B cell (primary cell): ENCODE measurements around the gene IL19. TPM values are rescaled to one million over a fixed set of nuclear protein-coding genes. Genes with fewer than 3 reads are reported as not detected.

ENCODE experiments used
- ATAC-seq: fragments of 200-7000 bp; cut with Tn5 transposase; one replicate; pipeline ENCODE4 v1.10.0; 2021; ENCODE audit warnings: low read depth, mild to moderate bottlenecking, moderate number of reproducible peaks, moderate library complexity
- CTCF ChIA-PET: fragments of 350-600 bp; sonication (Branson Sonifier 250); formaldehyde crosslinking; loops from one replicate; lab custom pipeline; 2021; ENCODE audit warnings: antibody characterized with exemption, inconsistent platforms; lab: Charles Lee
- POLR2A ChIA-PET: fragments of 350-600 bp; sonication (Branson Sonifier 250); formaldehyde crosslinking; loops from one replicate; lab custom pipeline; 2021; ENCODE audit warnings: antibody characterized with exemption; lab: Charles Lee
- DNase-seq: peaks from one replicate; pipeline ENCODE4 v3.0.0; 2013
- H2AFZ ChIP-seq: 2 replicates; pipeline ENCODE4 v1.6.1; 2012; ENCODE audit warnings: mild to moderate bottlenecking, low read depth, low read length; ENCODE audit not compliant: insufficient read depth, poor library complexity, severe bottlenecking
- H3K27ac ChIP-seq, 2 donors: 1 replicate in 1 of 2; 2 replicates in 1 of 2; pipeline ENCODE4 v1.5.1; 2012 to 2013; ENCODE audit warnings: low read length in 2 of 2, mild to moderate bottlenecking in 2 of 2, moderate library complexity in 1 of 2
- H3K27me3 ChIP-seq, 4 experiments: fragments of 200-600 bp in 1 of 4; sonication (generic) in 1 of 4; replicated peaks in 1 of 4; 1 replicate in 2 of 4; 2 replicates in 2 of 4; pipeline versions ENCODE4 v1.6.1 to v1.7.0; 2013 to 2016; ENCODE audit warnings: low read length in 3 of 4, mild to moderate bottlenecking in 2 of 4, mixed read lengths in 1 of 4, moderate library complexity in 1 of 4; ENCODE audit not compliant: insufficient read depth in 4 of 4, control insufficient read depth in 3 of 4; ENCODE audit errors: control extremely low read depth in 1 of 4
- H3K36me3 ChIP-seq, 2 experiments: replicated peaks in 1 of 2; 1 replicate in 1 of 2; 2 replicates in 1 of 2; pipeline versions ENCODE4 v1.6.1 to v1.7.1; 2013; ENCODE audit warnings: low read length in 1 of 2; ENCODE audit not compliant: insufficient read depth in 2 of 2, control insufficient read depth in 1 of 2; ENCODE audit errors: control extremely low read depth in 1 of 2, extremely low read depth in 1 of 2
- H3K4me1 ChIP-seq, 2 donors: fragments of 200-600 bp in 1 of 2; sonication (generic) in 1 of 2; 1 replicate in 1 of 2; 2 replicates in 1 of 2; pipeline versions ENCODE4 v1.5.1 to v1.6.1; 2013 to 2017; ENCODE audit warnings: low read length in 2 of 2; ENCODE audit not compliant: control insufficient read depth in 2 of 2, insufficient read depth in 2 of 2
- H3K4me2 ChIP-seq: replicated peaks from 2 replicates; pipeline ENCODE3; 2012; ENCODE audit warnings: mild to moderate bottlenecking, low read depth, low read length; ENCODE audit not compliant: poor library complexity, severe bottlenecking
- H3K4me3 ChIP-seq, 5 experiments: fragments of 200-600 bp in 1 of 5; sonication (generic) in 1 of 5; 1 replicate in 3 of 5; 2 replicates in 2 of 5; pipeline versions ENCODE4 v1.5.1 to v1.7.0; 2011 to 2016; ENCODE audit warnings: low read length in 4 of 5, mild to moderate bottlenecking in 4 of 5, low read depth in 2 of 5, control low read depth in 1 of 5, moderate library complexity in 1 of 5; ENCODE audit not compliant: insufficient read depth in 1 of 5; ENCODE audit errors: control extremely low read depth in 1 of 5, extremely low read depth in 1 of 5
- H3K79me2 ChIP-seq: fragments of 200-600 bp; sonication (generic); one replicate; pipeline ENCODE4 v1.6.0; 2016; ENCODE audit warnings: low read length; ENCODE audit not compliant: control insufficient read depth, insufficient read depth
- H3K9ac ChIP-seq: fragments of 200-600 bp; sonication (generic); 2 replicates; pipeline ENCODE4 v1.6.1; 2017; ENCODE audit warnings: mild to moderate bottlenecking, low read length, moderate library complexity
- H3K9me3 ChIP-seq, 3 donors: one replicate each; pipeline versions ENCODE4 v1.6.1 to v1.7.1; 2013; ENCODE audit warnings: low read length in 2 of 3; ENCODE audit not compliant: control insufficient read depth in 2 of 3, insufficient read depth in 1 of 3; ENCODE audit errors: control extremely low read depth in 1 of 3
- H4K20me1 ChIP-seq: 2 replicates; pipeline ENCODE4 v1.6.0; 2012; ENCODE audit warnings: mild to moderate bottlenecking, low read length; ENCODE audit not compliant: insufficient read depth, control insufficient read depth, poor library complexity, severe bottlenecking
- H3K27ac Mint-ChIP-seq: one replicate; pipeline ENCODE4 v1.8.0; 2021; ENCODE audit warnings: mixed read lengths
- H3K27me3 Mint-ChIP-seq: one replicate; pipeline ENCODE4 v1.8.0; 2021; ENCODE audit warnings: mixed read lengths
- H3K4me1 Mint-ChIP-seq: one replicate; pipeline ENCODE4 v1.8.0; 2021; ENCODE audit warnings: mixed read lengths
- H3K4me3 Mint-ChIP-seq: one replicate; pipeline ENCODE4 v1.8.0; 2021; ENCODE audit warnings: mixed read lengths
- H3K9me3 Mint-ChIP-seq: one replicate; pipeline ENCODE4 v1.8.0; 2022; ENCODE audit warnings: mixed read lengths; ENCODE audit not compliant: insufficient read depth
- CTCF ChIP-seq: fragments of 200-600 bp; IDR thresholded peaks from one replicate; pipeline ENCODE4 v1.8.0; 2022; ENCODE audit warnings: antibody characterized with exemption, mild to moderate bottlenecking
- EZH2 ChIP-seq: IDR thresholded peaks from 2 replicates; pipeline ENCODE4 v1.6.1; 2012; ENCODE audit warnings: borderline replicate concordance, low read depth, mild to moderate bottlenecking, moderate library complexity, low read length; ENCODE audit not compliant: insufficient read depth, poor library complexity, severe bottlenecking
- WGBS: methylation state at CpG from one replicate; pipeline ENCODE4 v1.1.5; 2013; ENCODE audit warnings: missing lambda C conversion rate; ENCODE audit not compliant: insufficient coverage; 5-methylcytosine and 5-hydroxymethylcytosine counted together
- intact Hi-C: fragments of 100-400 bp; cut with micrococcal nuclease; formaldehyde crosslinking; loops from one replicate; pipeline ENCODE4 v1.10.0; 2022
- polyA plus RNA-seq: library from polyadenylated mRNA; depleted of rRNA; stranded (reverse); fragments of >200 nt; gene quantifications from 2 replicates; pipeline ENCODE4 v1.2.3, GENCODE V29; 2012
- total RNA-seq, 2 donors: library from RNA; stranded (reverse); fragments of 120-200 nt in 1 of 2; gene quantifications; 1 replicate in 1 of 2; 2 replicates in 1 of 2; pipeline versions ENCODE4 v1.2.3 to v1.2.4, GENCODE V29; 2013 to 2022

IL19 gene
- total and polyA plus RNA-seq, 2 donors (not counting 1 experiment from before 2014, with no cell fraction given) = 0.27 TPM; not detected in 1

GRCh38 chr1:206798384-206798996 lies 27.9 kb downstream of the IL19 start:
- H3K4me1 Mint-ChIP-seq = peaks cover 63% of the 10 kb centered on the region
- CTCF ChIA-PET = interaction anchor here (0.8 to 4.0 kb wide), 20 partner anchors 9 to 184 kb away, joined by 3 to 39 read pairs (median 6); partner anchors contain the start of genes IL10 and IL19

More at GRCh38 chr1:206798384-206798996, 27.9 kb downstream of the IL19 start:
- no peak overlapping the region for H3K4me2 ChIP-seq
- H3K27me3 Mint-ChIP-seq = no peaks in the 10 kb centered on the region
- DNase-seq (no peak), ATAC-seq (no peak)
- H3K9me3 Mint-ChIP-seq = no peaks in the 10 kb centered on the region
- H3K4me1 ChIP-seq = peaks cover 18 to 39% of the 10 kb centered on the region in 2 donors
- WGBS = 93% methylated on average over 8 of the region's 13 CpGs
- intact Hi-C loops = no loop called here
- no peak overlapping the region for H3K27ac Mint-ChIP-seq
- H3K27me3 ChIP-seq = no peaks in the 10 kb centered on the region
- H3K79me2 ChIP-seq = no peaks in the 10 kb centered on the region
- no peak overlapping the region for H2AFZ ChIP-seq
- no peak overlapping the region for H3K4me3 ChIP-seq
- no peaks in the 10 kb centered on the region for H3K36me3 ChIP-seq
- POLR2A ChIA-PET = interaction anchor here (0.6 to 0.8 kb wide), 2 partner anchors 24 to 51 kb away, joined by 3 read pairs; no protein-coding TSS in a partner anchor
- H4K20me1 ChIP-seq = no peaks in the 10 kb centered on the region
- no peak overlapping the region for H3K4me3 Mint-ChIP-seq
- no peak overlapping the region for H3K9ac ChIP-seq
- no peaks in the 10 kb centered on the region for H3K9me3 ChIP-seq
- TF ChIP-seq EZH2 = no peak
- no peak for TF ChIP-seq CTCF
- no peak overlapping the region for H3K27ac ChIP-seq
